ENCODE data around the gene FMOD. TPM values are rescaled to one million over a fixed set of nuclear protein-coding genes. Genes with fewer than 3 reads are reported as not detected.

Gene FMOD
- total and polyA plus RNA-seq, 7 experiments from 2014 or later = not detected

- H3K36me3 Mint-ChIP-seq = no peaks in the 10 kb centered on the region
- H3K27ac Mint-ChIP-seq = peak overlapping the region in 1 of 9 donors; percentile 10
- POLR2A ChIA-PET = interaction anchor here (1.0 to 12.6 kb wide), 9 partner anchors 10 to 63 kb away, joined by 3 to 199 read pairs (median 13); partner anchors contain the start of gene BTG2
Measured at GRCh38 chr1:203335503-203335902, 15.4 kb downstream of the FMOD start.

DNA sequence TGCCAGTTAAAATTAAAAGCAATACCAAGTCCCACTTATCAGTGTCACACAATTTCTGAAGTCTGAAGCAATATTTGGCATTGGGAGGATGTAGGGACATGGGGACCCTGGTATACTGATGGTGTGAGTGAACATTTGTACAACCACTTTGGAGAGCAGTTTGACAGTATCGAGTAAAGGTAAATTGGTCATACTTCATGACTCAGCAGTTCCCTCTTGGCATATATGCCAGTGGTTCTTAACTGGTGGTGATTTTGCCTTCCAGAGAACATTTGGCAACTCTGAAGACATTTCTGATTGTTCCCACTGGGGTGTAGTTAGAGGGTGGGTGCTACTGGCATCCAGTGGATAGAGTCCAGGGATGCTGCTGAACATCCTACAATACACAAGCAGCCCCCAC lies 19.7 kb downstream of the FMOD start:
- Histone ChIP-seq H3K27ac (ENCODE audit: low read depth, low read length) (no peak overlapping the region), H3K4me3 (ENCODE audit: low read length) (no peak overlapping the region), H3K27me3 (ENCODE audit: control insufficient read depth in 2 of 2, insufficient read depth in 2 of 2, low read length in 2 of 2) (no peaks in the 10 kb centered on the region), H3K4me1 (ENCODE audit: control insufficient read depth in 2 of 2, insufficient read depth in 2 of 2, low read length in 2 of 2) (peaks cover 19 to 22% of the 10 kb centered on the region in 2 donors), H3K9me3 (ENCODE audit: control insufficient read depth in 2 of 3, low read length in 3 of 3) (no peaks in the 10 kb centered on the region), H3K36me3 (ENCODE audit: control insufficient read depth in 2 of 3, insufficient read depth in 3 of 3, low read length in 3 of 3) (no peaks in the 10 kb centered on the region)
- no peak for DNase-seq
- Mint-ChIP-seq H3K36me3 (no peaks in the 10 kb centered on the region), H3K27ac (no peak overlapping the region), H3K9me3 (no peaks in the 10 kb centered on the region), H3K27me3 (peaks cover 0 to 3% (median 0%) of the 10 kb centered on the region in 5 donors), H3K4me3 (no peak overlapping the region), H3K4me1 (peaks cover 14 to 44% (median 37%) of the 10 kb centered on the region in 7 donors)
- ATAC-seq = no peak
- POLR2A ChIA-PET = interaction anchor here (1.8 to 12.6 kb wide), 3 partner anchors 10 to 21 kb away, joined by 4 to 199 read pairs (median 11); partner anchors contain the start of gene BTG2
- intact Hi-C loops (cut with micrococcal nuclease) = no loop called here
- CTCF ChIA-PET = interaction anchor here (0.7 to 1.7 kb wide), 4 partner anchors 24 to 1019 kb away, joined by 3 to 9 read pairs (median 6); no protein-coding TSS in a partner anchor

More at GRCh38 chr1:203335503-203335902, 15.4 kb downstream of the FMOD start:
- H3K27me3 ChIP-seq (ENCODE audit: control insufficient read depth in 2 of 2, insufficient read depth in 2 of 2, low read length in 2 of 2) = no peaks in the 10 kb centered on the region
- no peak overlapping the region for H3K4me3 Mint-ChIP-seq
- H3K27me3 Mint-ChIP-seq = peaks cover 0 to 11% (median 0%) of the 10 kb centered on the region in 5 donors
- no peak for DNase-seq
- H3K9me3 ChIP-seq (ENCODE audit: control insufficient read depth in 2 of 3, low read length in 3 of 3) = no peaks in the 10 kb centered on the region
- peaks cover 9 to 12% of the 10 kb centered on the region in 2 donors for H3K4me1 ChIP-seq (ENCODE audit: control insufficient read depth in 2 of 2, insufficient read depth in 2 of 2, low read length in 2 of 2)
- ATAC-seq = no peak
- no peak overlapping the region for H3K27ac ChIP-seq (ENCODE audit: low read depth, low read length)
- H3K4me3 ChIP-seq (ENCODE audit: low read length) = no peak overlapping the region
- peaks cover 17 to 34% (median 27%) of the 10 kb centered on the region in 7 donors for H3K4me1 Mint-ChIP-seq
- no peaks in the 10 kb centered on the region for H3K9me3 Mint-ChIP-seq
- intact Hi-C loops (cut with micrococcal nuclease) = no loop called here
- H3K36me3 ChIP-seq (ENCODE audit: control insufficient read depth in 2 of 3, insufficient read depth in 3 of 3, low read length in 3 of 3) = no peaks in the 10 kb centered on the region
- CTCF ChIA-PET = interaction anchor here (0.6 to 16.2 kb wide), 8 partner anchors 9 to 61 kb away, joined by 3 to 480 read pairs (median 4); partner anchors contain the start of gene BTG2

DNA sequence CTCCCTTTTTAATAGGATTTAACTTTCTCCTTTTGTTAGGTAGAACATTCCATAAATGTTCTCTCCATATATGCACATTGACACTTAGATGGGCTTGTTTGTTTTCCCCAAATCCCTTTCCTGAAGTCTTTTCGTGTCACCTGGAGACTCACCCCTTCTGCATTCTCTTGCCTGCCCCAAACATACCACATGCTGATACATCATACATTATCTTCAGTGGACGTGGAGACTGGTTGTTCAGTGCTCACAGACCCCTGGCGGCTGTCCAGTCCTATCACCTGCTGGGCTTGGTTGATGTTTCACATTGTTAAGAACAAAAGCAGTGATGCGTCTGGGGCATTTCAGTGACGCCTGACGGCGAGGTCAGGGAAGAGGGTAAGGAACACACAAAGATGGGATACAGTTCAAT lies 22.2 kb downstream of the FMOD start:
- Histone ChIP-seq H3K9me3 (ENCODE audit: control insufficient read depth in 2 of 3, low read length in 3 of 3) (no peaks in the 10 kb centered on the region), H3K27me3 (ENCODE audit: control insufficient read depth in 2 of 2, insufficient read depth in 2 of 2, low read length in 2 of 2) (no peaks in the 10 kb centered on the region), H3K4me3 (ENCODE audit: low read length) (no peak overlapping the region), H3K4me1 (ENCODE audit: control insufficient read depth in 2 of 2, insufficient read depth in 2 of 2, low read length in 2 of 2) (peaks cover 38 to 39% of the 10 kb centered on the region in 2 donors), H3K36me3 (ENCODE audit: control insufficient read depth in 2 of 3, insufficient read depth in 3 of 3, low read length in 3 of 3) (no peaks in the 10 kb centered on the region), H3K27ac (ENCODE audit: low read depth, low read length) (peak overlapping the region; percentile 98)
- peak overlapping the region in 6 of 10 donors; percentile 10 to 89 (median 26) for H3K4me3 Mint-ChIP-seq
- H3K36me3 Mint-ChIP-seq = no peaks in the 10 kb centered on the region
- CTCF ChIA-PET = interaction anchor here (0.6 to 9.7 kb wide), 5 partner anchors 9 to 1186 kb away, joined by 3 to 215 read pairs (median 137); partner anchors contain the start of gene BTG2
- no peak for DNase-seq
- peaks cover 24 to 57% (median 54%) of the 10 kb centered on the region in 7 donors for H3K4me1 Mint-ChIP-seq
- H3K27me3 Mint-ChIP-seq = peaks cover 0 to 3% (median 0%) of the 10 kb centered on the region in 5 donors
- ATAC-seq = no peak
- intact Hi-C loops (cut with micrococcal nuclease) = loop anchor here (5.0 to 10.0 kb wide), 10 partner anchors 299 to 1956 kb away; partner anchors contain the start of genes ATP2B4 (in 1 of the 2), KDM5B (in 1 of the 2), LAX1 (in 1 of the 2) and MDM4 (in 1 of the 2)
- H3K27ac Mint-ChIP-seq = peak overlapping the region; percentile 53 to 100 (median 99)
- POLR2A ChIA-PET = interaction anchor here (2.2 to 24.2 kb wide), 5 partner anchors 9 to 47 kb away, joined by 17 to 1812 read pairs (median 113); partner anchors contain the start of gene BTG2
- H3K9me3 Mint-ChIP-seq = no peaks in the 10 kb centered on the region

- peaks cover 47% of the 10 kb centered on the region in 2 donors for H3K4me1 ChIP-seq (ENCODE audit: control insufficient read depth in 2 of 2, insufficient read depth in 2 of 2, low read length in 2 of 2)
- Mint-ChIP-seq H3K9me3 (no peaks in the 10 kb centered on the region), H3K36me3 (no peaks in the 10 kb centered on the region), H3K27me3 (peaks cover 0 to 2% (median 0%) of the 10 kb centered on the region in 5 donors), H3K27ac (peak overlapping the region; percentile 90 to 100 (median 99)), H3K4me3 (peak overlapping the region; percentile 80 to 89 (median 86)), H3K4me1 (peaks cover 32 to 65% (median 62%) of the 10 kb centered on the region in 7 donors)
- no peaks in the 10 kb centered on the region for H3K36me3 ChIP-seq (ENCODE audit: control insufficient read depth in 2 of 3, insufficient read depth in 3 of 3, low read length in 3 of 3)
- no peaks in the 10 kb centered on the region for H3K9me3 ChIP-seq (ENCODE audit: control insufficient read depth in 2 of 3, low read length in 3 of 3)
- DNase-seq (peak; percentile 51 to 91 (median 86)), ATAC-seq (peak; percentile 78)
- intact Hi-C loops (cut with micrococcal nuclease) = loop anchor here (1.0 to 10.0 kb wide), 15 partner anchors 10 to 1957 kb away; partner anchors contain the start of genes BTG2 (in 2 of the 2), ATP2B4 (in 1 of the 2), KDM5B (in 1 of the 2) and LAX1 (in 1 of the 2)
- CTCF ChIA-PET = interaction anchor here (1.1 to 9.7 kb wide), 8 partner anchors 10 to 55 kb away, joined by 3 to 215 read pairs (median 16); partner anchors contain the start of gene BTG2
- H3K27me3 ChIP-seq (ENCODE audit: control insufficient read depth in 2 of 2, insufficient read depth in 2 of 2, low read length in 2 of 2) = no peaks in the 10 kb centered on the region
- POLR2A ChIA-PET = interaction anchor here (0.8 to 24.2 kb wide), 10 partner anchors 10 to 355 kb away, joined by 3 to 1812 read pairs (median 9); partner anchors contain the start of gene BTG2
- H3K4me3 ChIP-seq (ENCODE audit: low read length) = peak overlapping the region; percentile 41
- H3K27ac ChIP-seq (ENCODE audit: low read depth, low read length) = peak overlapping the region; percentile 98
Measured at GRCh38 chr1:203327684-203328457, 23.1 kb downstream of the FMOD start.

DNA sequence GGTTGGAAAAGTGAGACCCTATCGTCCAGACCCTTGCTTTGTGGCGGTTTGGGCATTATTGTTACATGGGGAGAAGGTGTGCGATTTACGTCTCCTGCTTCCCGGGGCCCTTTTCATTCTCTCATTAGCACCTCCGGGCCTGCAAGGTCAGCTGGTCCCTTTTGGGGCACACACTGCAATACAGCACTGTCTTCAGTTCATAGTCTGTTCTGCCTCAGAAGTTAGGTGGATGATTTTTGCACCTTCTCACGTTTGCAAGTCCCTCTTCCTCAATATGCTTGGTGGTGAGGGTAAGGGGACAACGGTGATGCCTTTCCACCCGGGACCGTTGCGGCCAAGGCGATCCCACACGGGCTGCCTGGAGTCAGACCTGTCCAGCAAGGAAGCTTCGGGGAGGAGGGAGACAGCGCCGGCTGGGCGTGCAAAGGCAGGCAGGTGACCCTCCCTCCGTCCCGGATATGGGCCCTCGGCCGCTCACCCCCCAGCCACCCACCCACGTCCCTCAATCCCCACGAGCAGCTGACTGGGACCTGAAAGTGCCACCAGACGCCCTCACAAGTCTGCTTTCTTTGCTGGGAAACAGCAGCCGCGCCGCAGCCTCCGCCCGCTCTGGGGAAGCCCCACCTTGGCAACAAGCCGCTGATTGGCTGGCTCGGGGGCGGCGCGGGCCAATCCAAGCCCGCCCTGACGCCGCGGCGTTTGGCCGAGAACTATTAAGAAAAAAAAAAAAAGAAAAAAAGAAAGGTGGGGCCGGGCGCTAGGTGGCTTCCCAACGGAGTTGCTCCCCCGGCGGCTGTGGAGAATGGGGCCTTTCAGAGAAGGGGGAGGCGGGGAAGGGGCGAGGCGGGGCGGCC lies 23.9 kb downstream of the FMOD start:
- Mint-ChIP-seq H3K4me1 (peaks cover 40 to 73% (median 70%) of the 10 kb centered on the region in 7 donors), H3K4me3 (peak overlapping the region; percentile 80 to 89 (median 86)), H3K27ac (peak overlapping the region; percentile 90 to 100 (median 99)), H3K9me3 (no peaks in the 10 kb centered on the region), H3K36me3 (no peaks in the 10 kb centered on the region), H3K27me3 (no peaks in the 10 kb centered on the region)
- POLR2A ChIA-PET = interaction anchor here (0.8 to 24.2 kb wide), 10 partner anchors 10 to 356 kb away, joined by 3 to 1812 read pairs (median 10); partner anchors contain the start of genes ATP2B4 and BTG2
- peak overlapping the region; percentile 72 for H3K4me3 ChIP-seq (ENCODE audit: low read length)
- H3K4me1 ChIP-seq (ENCODE audit: control insufficient read depth in 2 of 2, insufficient read depth in 2 of 2, low read length in 2 of 2) = peaks cover 55 to 56% of the 10 kb centered on the region in 2 donors
- H3K27ac ChIP-seq (ENCODE audit: low read depth, low read length) = peak overlapping the region; percentile 98
- no peaks in the 10 kb centered on the region for H3K36me3 ChIP-seq (ENCODE audit: control insufficient read depth in 2 of 3, insufficient read depth in 3 of 3, low read length in 3 of 3)
- ATAC-seq (peak; percentile 84), DNase-seq (peak; percentile 90 to 96 (median 94))
- no peaks in the 10 kb centered on the region for H3K9me3 ChIP-seq (ENCODE audit: control insufficient read depth in 2 of 3, low read length in 3 of 3)
- intact Hi-C loops (cut with micrococcal nuclease) = loop anchor here (1.0 to 10.0 kb wide), 15 partner anchors 10 to 1958 kb away; partner anchors contain the start of genes BTG2 (in 2 of the 2), ATP2B4 (in 1 of the 2), KDM5B (in 1 of the 2) and LAX1 (in 1 of the 2)
- H3K27me3 ChIP-seq (ENCODE audit: control insufficient read depth in 2 of 2, insufficient read depth in 2 of 2, low read length in 2 of 2) = no peaks in the 10 kb centered on the region
- CTCF ChIA-PET = interaction anchor here (0.6 to 9.7 kb wide), 9 partner anchors 11 to 984 kb away, joined by 3 to 215 read pairs (median 14); partner anchors contain the start of gene BTG2
